Fibroblast of skin of right biceps (primary cell): ENCODE results near the gene ERFE.
A peak's percentile ranks its signal among the peaks of the same experiment; 100 is the strongest.
"Not testable (repeated sequence)": the region's sequence is repeated elsewhere in the genome, so short reads cannot be mapped to it uniquely, and the experiment has no call there.

ENCODE experiments used
- DNase-seq: peaks from one replicate; pipeline ENCODE4 v3.0.0-alpha.2; 2013

Gene ERFE, protein sequence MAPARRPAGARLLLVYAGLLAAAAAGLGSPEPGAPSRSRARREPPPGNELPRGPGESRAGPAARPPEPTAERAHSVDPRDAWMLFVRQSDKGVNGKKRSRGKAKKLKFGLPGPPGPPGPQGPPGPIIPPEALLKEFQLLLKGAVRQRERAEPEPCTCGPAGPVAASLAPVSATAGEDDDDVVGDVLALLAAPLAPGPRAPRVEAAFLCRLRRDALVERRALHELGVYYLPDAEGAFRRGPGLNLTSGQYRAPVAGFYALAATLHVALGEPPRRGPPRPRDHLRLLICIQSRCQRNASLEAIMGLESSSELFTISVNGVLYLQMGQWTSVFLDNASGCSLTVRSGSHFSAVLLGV

DNA sequence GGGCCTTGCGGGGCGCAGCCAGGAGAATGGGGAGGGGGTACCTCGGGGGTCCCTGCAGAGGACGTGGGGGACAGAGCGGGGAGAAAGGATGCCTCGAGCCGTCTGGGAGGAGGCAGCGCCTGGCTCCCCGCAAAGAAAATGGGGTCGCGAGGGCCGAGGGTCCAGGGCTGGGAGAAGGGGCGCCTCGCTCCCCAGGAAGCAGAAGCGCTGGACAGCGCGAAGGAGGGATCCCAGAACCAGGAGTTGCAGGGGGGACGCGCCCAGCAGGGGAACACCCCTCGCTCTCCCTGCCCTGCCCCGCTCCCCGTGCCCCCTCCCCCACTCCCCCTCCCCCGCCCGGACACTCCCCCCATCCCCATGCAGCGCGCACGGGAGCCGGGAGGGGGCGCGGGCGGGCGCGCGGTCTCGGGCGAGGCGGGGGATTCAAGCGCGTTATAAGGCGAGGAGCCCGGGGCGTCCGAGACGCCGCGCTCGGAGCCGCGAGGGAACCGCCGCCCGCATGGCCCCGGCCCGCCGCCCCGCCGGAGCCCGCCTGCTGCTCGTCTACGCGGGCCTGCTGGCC lies at the start of gene ERFE:
ERFE (plus strand) TSS at position 462 of the 562 bp plus-strand sequence; CDS start at position 500, 38 bp downstream.
- peak; percentile 66 for DNase-seq

DNA sequence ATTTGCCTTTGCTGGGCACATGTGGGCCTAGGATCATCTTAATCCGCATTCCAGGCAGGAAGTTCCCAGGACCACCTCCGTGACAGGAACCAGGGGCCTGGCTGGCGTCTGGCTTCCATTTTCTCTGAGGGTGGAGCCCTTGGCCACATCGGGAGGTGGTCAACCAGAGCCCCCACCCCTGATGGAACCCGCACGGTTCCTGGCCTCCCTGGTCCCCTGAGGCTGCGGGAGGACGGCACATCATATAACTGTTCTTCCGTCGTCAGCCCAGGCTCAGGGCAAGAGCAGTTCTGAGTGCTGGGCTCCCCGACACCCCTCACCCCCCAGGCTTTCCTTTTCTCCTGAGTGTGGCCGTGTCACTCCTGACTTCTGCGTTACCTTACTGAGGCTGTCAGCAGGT lies 45.2 kb upstream of the ERFE start:
- DNase-seq = no peak

DNA sequence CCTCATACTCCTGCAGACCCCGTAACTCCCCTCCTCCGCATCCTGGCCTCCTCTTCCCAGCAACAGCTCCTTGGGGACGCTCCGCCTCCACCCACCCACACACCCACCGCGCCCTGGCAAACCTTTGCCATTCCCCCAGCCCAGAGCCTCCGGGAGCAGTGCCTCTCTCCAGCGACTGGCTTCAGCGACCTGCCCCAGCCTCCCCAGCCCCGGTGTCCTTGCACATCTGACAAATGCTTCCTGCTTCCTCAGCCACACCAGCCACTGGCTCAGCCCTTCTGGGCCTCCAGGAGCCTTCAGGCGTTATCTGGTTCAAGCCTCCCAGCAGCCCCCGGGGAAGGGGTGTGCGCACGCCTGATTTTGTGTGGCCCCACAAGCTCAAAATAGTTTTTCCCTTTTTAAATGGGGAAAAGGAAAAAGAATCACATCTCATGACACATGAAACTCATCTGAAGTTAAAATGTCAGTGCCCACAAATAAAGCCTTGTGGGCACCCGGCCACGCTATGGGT lies 44.4 kb upstream of the ERFE start:
- no peak for DNase-seq

DNA sequence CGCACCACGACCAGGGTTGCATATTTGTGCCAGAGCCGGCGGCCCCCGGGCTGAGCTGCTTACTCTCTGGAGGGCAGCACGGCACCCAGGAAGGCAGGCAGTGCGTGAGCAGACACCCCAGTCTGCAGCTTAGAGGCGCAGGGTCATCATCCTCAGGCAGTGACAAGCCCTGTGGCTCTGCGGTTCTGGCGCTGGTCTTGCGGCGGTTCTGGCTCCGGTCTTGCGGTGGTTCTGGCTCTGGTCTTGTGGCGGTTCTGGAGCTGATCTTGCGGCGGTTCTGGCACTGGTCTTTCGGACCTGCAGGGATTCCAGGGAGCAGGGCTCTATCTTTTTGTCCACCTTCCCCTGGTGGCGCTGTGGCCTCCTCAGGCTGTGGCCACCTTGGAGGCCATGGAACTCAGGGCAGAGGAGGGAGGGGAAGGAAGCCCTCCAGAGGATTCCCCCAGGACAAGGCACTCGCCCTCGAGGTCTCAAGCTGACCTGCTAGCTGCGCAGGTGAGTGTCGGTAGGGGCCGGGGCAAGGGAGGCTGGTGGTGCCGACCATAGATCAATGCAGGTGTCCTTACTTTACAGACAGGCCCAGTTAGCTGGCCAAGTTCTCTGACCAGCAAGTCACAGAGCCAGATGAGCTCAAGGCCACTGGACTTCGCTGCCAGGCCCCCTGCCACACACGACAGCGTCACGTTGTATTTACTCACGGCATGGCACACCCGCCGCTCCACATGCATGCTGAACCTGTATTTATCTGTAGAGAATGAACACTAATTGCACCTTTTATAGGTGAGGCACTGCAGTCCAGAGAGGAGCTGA lies 43.7 kb upstream of the ERFE start:
- no peak for DNase-seq

DNA sequence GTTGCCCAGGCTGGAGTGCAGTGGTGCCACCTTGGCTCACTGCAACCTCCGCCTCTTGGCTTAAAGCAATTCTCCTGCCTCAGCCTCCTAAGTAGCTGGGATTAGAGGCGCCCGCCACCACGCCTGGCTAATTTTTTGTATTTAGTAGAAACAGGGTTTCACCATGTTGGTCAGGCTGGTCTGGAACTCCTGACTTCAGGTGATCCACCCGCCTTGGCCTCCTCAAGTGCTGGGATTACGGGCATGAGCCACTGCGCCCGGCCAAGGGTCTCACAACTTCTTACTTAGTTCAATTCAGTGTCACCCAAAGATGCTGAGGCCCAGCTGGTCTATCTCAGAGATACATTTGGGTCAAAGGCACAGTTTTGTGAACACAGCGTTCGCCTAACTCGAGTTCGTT lies 43.1 kb upstream of the ERFE start:
- not testable (repeated sequence) for DNase-seq

DNA sequence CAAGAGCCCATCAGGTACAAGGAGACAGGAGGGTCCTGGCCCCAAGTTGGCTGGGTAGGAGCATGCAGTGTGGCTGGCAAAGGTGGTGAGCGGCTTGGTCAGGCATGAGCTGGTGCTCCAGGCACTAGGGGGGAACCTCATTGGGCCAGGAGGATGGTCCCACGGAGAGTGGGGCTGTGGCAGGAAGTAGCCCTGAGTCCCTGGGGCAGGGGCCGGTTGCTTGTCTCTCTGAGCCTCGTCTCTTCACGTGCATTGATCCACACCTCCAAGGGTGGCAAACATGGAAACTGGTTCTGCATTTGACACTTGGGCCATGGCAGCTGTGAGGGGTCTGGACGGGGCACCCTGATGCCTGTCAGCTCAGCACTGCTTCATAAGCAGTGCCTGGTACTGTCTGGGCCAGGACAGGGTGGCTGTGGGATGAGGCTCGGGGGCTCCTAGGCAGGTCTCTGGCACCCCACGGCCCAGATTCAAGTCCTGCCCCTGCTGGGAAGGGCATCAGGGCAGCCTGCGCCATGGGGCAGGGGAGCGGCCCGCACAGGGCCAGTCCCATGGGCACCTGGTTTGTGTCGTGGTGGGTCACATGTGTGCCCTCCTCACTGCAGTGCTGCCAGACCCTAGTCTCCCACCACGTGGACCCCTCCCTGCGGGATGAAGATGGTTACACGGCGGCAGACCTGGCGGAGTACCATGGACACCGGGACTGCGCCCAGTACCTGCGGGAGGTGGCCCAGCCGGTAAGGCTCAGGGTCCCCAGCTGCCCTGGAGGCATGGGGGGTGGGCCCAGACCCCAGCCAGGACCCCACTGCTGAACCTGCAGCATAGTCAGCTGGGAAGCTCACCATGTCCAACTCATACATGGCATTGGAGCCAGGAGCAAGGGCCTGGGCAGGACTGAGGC lies 42.2 kb upstream of the ERFE start:
- no peak for DNase-seq

DNA sequence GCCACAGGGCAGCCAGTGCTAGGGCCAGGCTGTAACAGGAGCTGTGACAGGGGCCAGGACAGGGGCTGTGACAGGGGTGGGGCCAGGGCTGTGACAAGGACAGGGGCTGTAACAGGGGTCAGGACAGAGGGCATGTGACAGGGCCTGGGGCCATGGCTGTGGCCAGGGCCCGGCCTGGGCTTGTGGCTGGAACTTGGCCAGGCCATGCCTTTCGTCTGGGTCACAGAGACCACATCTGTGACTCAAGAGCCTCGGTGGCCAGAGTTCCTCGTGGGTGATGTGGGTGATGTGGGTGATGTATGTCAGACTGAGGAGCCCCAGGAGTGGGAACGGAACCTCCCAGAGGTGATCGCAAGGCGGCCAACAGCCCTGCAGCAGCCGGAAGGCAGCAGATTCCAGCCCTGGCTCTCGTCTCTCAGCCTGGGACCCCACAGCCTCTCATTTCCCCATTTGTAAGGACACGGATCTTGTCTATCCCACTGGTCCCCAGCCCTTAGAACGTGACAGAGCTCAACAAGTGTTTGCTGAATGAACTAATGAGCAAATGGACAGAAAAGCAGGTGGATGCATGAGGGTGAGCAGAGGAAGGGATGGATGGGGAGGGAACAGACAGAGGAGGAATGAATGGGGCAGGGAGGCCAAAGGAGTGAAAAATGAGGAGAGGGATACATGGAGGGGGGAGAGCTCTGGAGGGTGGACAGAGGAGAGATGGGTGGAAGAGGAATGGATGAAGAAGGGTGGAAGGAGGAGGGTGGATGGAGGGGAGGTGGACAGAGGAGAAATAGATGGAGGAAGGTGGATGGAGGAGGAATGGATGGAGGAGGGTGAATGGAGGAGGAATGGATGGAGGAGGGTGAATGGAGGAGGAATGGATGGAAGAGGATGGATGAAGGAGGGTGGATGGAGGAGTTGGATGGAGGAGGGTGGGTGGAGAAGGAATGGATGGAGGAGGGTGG lies 41.3 kb upstream of the ERFE start:
- peak; percentile 20 for DNase-seq

DNA sequence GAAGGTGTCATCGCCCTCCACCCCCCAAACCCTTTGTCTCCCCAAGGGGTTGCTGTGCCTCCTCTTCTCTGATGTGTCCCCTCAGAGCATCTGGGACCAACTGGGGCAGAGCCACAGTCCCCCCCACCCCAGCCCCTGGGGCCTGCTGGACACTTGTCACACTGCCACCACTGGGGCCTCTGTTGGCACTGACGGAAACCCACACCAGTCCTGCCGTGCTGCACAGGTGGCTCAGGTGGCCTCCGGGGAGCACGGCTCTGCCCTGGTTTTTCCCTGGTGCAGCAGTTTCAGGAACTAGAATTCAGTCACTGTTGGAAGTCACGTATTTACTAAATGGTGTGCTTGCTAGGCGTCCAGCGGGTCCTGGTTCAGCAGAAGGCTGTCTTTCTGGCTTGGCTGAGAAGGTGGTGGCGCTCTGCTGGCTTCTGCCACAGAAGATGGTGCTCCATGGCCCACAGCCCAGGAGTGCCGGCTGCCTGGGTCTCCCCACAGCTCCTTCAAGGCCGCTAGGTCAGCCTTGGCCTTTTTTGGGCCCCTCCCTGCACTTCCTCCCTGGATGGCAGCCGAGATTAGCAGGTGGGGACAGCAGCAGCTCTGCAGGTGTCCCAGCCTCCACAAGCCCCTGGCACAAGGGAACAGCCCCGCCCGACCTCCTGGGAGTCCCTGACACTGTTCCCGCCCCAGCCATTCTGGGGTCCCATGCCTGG lies 38.9 kb upstream of the ERFE start:
- DNase-seq = no peak

DNA sequence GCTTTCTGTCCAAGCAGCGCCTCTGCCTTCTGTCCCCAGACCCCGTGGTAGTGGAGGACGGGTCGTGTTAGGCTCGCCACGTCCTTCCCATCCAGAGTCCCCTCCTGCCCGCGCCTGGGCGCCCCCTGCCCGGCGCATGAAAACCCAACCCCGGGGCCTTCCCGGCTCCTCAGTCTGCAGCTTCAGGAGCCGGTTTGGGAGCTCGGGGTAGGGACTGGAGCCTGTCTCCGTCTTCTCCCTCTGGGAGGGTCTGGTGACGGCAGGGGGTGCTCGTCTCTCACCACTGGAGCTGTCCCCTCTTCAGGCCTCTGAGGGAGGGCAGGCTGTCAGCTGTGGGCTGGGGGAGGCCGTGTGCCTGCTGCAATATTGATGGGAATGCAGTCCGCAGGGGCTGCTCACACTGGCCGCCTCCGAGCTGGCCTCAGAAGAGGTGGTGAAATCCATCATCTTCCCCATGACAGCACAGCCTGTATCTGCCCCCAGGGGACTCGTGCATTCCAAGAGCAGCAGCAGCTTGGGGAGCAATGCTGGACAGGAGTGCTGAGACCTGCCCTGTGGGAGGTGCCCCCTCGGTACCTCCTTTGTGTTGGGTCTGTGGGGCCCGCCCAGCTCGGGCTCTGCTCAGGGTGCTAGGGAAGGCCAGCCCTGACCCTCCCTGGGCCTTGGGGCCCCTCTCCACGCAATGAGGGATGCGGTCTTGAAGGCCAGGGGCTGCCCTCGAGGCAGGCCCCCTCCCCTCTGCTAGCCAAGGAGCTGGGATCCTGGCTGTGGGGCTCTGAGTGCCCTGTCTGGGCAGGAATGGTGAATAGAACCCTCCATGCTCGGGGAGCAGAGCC lies 38.1 kb upstream of the ERFE start:
- DNase-seq = peak; percentile 41

DNA sequence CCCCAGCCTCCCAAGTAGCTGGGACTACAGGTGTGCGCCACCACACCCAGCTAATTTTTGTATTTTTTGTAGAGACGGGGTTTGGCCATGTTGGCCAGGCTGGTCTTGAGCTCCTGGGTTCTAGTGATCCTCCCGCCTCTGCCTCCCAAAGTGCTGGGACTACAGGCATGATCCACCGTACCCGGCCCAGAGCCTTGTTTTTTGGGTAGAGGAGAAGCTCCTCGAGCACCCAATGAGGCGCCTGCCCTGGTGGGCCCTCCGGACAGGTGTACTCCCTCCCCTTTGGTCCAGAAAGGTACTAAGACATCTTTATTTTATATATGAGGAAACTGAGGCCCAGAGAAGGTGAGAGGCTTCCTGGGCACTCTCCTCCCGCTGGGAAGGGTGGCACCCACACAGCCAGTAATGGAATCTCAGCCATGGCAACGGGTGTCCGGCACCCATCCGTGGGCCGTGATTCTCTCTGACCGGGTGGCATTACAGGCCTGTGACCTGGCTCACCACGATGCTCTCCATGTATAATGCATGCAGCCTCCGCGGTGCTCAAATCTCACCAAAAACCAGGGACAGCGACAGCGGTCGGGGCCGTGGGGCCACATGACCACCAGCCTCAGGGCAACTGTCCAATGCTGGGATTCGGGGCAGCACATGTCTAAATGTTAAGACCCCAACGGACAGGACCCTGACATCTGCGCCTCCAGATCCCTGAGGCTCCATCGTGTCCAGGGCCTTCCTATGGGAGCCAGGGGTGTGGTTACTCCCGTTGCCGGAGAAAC lies 37.1 kb upstream of the ERFE start:
- no peak for DNase-seq

DNA sequence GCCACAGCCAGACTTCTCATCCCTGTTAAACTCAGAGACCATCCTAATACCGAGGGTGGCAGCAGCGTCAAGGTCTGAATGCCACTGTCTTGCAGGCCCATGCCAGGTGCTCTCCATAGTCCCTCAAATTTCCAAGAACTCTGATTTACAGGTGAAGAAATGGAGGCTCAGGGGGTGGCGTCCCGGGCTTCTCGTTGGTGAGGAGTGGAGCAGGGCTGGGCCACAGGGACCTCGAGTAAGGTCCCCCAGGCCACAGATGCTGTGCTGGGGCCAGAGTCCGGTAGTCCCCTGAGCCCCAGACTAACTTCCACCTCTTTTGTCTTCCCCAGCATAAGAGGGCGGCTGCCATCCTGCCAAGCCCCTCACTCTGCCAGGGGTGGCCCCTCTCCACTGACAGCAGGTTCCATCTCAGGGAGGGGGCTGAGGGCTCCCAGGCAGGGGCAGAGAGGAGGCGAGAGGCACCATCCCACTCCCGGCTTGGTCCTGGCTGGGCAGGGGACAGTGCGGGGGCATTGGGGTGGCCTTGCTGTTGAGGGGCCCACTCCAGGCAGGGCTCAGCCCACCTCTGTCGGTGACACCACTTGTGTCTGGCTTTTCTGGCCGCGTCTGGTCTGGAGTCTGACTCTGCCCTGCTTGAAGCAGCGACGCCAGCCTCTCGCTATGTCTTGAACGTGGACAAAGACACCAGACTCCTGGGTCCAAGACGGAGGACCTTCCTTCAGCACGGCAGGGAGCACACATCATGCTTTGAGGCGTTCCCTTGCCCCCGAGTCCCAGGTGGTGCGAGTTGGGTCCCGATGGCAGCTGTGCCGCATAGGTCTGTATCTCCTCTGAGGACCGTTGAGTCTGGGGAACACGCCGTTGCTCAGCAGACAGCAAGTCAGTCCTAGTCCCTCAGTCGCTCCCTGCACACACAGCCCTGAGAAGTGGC lies 36.2 kb upstream of the ERFE start:
- no peak for DNase-seq

DNA sequence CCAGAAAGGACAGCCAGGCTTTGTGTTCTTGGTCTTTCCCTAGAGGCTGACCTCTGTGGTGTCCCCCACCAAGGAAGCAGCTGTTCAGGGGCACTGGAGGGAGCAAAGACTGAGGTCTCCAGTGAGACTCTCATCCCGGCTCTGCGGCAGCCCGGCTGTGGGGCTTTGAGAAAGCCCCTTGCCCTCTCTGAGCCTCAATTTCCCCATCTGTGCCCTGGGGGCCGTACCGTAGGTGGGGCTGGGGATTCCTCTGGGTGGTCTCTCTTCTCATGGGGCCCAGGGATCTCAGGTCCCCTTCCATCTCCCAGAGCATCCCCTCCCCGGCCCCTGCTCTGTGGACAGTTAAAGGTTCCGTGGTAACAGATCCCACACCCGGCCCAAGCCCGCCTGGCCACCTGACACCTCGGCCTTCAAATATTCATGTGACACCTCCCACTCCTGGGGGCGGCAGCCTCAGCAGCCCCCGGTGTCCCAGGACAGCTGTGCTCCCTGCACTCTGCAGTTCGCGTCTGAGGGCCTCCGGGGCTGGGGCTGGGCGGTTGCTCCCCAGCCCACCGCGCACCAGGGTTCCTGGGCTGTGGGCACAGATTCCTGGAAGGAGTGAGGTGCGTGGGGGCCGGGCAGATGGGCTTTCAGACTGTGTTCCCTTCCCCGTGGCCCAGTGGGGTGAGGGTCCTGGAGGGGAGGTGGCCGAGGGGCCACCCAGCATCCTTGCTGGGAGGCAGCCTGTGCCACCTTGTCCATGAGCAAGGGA lies 35.4 kb upstream of the ERFE start:
- DNase-seq = no peak

DNA sequence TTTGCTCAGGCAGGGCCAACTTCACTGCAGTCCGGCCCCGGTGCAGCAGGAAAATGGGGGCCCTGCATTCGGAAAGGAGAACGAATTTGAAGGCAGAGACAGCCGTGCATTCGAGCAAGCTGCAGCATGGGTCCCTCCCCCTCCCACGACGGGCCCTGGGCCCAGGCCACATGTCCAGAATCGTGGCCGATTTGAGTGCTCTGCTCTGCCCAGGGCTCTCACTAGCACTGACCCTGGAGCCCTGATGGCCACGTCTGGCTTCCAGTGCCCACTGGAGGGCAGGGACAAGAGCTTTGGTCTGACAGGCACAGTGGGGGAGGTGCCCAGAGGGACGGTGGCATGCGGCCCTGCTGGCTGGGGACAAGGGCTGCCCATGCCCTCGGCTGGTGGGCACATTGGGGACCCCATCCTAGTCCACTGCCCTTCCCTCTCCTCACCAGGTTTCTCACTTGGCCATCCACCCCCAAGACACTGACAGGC lies 34.7 kb upstream of the ERFE start:
- no peak for DNase-seq

DNA sequence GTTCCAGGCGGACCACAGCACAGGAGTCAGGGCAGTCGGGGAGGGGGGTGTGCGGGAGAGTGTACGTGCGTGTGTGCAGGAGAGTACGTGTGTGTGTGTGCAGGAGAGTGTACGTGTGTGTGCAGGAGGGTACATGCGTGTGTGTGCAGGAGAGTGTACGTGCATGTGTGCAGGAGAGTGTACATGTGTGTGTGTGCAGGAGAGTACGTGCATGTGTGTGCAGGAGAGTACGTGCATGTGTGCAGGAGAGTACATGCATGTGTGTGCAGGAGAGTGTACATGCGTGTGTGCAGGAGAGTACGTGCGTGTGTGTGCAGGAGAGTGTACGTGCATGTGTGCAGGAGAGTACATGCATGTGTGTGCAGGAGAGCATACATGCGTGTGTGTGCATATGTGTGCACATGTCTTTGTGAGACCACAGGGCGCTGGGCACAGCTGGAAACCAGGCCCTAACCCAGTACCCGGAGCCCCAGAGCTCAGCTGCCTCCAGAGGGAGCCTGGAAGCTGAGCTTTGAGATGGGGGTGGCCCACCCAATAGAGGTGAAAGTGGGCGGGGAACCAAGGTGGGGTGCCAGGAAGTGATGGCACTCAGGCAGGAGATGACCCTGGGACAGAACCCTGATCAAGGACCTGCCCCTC lies 34.2 kb upstream of the ERFE start:
- DNase-seq = no peak

DNA sequence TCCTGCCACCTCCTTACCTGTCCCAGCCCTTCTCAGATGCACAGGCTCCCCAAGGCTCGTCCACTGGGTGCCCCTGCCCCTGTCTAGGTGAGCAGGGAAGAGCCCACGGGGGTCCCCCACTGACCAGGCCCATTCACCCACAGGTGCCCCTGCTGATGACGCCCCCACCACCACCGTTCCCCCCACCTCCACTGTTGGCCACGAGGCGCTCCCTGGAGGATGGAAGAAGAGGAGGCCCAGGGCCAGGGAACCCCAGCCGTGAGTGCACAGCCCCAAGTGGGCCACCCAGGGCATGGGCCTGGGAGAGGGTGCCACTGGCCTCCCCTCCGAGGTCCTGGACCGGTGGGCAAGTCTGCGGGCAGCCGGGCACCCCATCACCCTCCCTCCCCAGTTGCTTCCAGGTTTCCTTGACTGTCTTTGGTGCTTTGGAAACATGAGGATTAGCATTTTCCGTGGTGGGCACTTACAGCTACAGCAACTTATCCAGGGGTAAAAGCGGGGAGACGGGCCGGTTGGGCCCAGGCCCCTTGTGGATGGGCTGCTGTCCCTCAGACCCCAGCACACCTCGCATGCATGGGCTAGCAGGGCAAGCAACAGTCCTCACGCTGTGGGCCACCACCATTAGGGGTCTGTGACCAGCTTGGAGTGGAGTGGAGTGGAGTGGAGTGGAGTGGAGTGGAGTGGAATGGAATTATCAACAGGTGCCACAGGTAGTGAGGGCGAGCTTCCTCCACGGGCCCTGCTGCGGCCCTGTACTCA lies 33.5 kb upstream of the ERFE start:
- DNase-seq = no peak

DNA sequence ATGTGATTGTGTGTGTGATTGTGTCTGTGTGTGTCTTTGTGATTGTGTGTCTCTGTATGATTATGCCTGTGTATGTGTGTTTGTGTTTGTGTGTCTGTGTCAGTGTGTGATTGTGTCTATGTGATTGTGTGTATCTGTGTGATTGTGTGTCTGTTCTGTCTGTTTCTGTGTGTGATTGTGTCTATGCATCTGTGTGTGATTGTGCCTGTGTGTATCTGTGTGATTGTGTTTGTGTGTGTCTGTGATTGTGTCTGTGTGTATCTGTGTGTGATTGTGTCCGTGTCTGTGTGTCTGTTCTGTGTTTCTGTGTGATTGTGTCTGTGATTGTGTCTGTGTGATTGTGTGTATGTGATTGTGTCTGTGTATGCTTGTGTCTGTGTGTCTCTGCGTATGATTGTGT lies 32.4 kb upstream of the ERFE start:
- no peak for DNase-seq
